OCI-LY1 (cell line): Measurements from ENCODE around the gene PARP15.
"Not testable (repeated sequence)": the region's sequence is repeated elsewhere in the genome, so short reads cannot be mapped to it uniquely, and the experiment has no call there.

Experiments used
- EZH2 ChIP-seq: fragments of 200-600 bp; sonication (generic), shearing (Covaris generic); IDR thresholded peaks from 2 replicates; pipeline ENCODE4 v1.8.0; 2017; ENCODE audit warnings: borderline replicate concordance, mixed run types, mild to moderate bottlenecking, antibody characterized with exemption, low read length, moderate library complexity, mixed read lengths
- TF ChIP-seq, protein P1 (sequence below): fragments of 200-600 bp; sonication (generic), shearing (Covaris generic); IDR thresholded peaks from 2 replicates; pipeline ENCODE4 v1.5.1; 2017; ENCODE audit warnings: mild to moderate bottlenecking, antibody characterized with exemption, low read length, moderate library complexity, mixed read lengths

DNA sequence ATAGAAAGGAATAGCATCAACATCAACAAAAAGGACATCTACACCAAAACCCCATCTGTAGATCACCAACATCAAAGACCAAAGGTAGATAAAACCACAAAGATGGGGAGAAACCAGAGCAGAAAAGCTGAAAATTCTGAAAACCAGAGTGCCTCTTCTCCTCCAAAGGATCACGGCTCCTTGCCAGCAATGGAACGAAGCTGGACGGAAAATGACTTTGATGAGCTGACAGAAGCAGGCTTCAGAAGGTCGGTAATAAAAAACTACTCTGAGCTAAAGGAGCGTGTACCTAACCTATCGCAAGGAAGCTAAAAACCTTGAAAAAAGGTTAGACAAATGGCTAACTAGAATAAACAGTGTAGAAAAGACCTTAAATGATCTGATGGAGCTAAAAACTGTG is 74.5 kb downstream of the PARP15 start:
- TF ChIP-seq, protein P1, sequence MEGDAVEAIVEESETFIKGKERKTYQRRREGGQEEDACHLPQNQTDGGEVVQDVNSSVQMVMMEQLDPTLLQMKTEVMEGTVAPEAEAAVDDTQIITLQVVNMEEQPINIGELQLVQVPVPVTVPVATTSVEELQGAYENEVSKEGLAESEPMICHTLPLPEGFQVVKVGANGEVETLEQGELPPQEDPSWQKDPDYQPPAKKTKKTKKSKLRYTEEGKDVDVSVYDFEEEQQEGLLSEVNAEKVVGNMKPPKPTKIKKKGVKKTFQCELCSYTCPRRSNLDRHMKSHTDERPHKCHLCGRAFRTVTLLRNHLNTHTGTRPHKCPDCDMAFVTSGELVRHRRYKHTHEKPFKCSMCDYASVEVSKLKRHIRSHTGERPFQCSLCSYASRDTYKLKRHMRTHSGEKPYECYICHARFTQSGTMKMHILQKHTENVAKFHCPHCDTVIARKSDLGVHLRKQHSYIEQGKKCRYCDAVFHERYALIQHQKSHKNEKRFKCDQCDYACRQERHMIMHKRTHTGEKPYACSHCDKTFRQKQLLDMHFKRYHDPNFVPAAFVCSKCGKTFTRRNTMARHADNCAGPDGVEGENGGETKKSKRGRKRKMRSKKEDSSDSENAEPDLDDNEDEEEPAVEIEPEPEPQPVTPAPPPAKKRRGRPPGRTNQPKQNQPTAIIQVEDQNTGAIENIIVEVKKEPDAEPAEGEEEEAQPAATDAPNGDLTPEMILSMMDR, result not testable (repeated sequence)
- TF ChIP-seq EZH2, result not testable (repeated sequence)
